B cell (primary cell): ENCODE data around the gene SUSD2. TPM values are rescaled to one million over a fixed set of nuclear protein-coding genes. Genes with fewer than 3 reads are reported as not detected.

ENCODE experiments used
- ATAC-seq: fragments of 200-7000 bp; cut with Tn5 transposase; one replicate; pipeline ENCODE4 v1.10.0; 2021; ENCODE audit warnings: low read depth, mild to moderate bottlenecking, moderate number of reproducible peaks, moderate library complexity
- CTCF ChIA-PET: fragments of 350-600 bp; sonication (Branson Sonifier 250); formaldehyde crosslinking; loops from one replicate; lab custom pipeline; 2021; ENCODE audit warnings: antibody characterized with exemption, inconsistent platforms; lab: Charles Lee
- POLR2A ChIA-PET: fragments of 350-600 bp; sonication (Branson Sonifier 250); formaldehyde crosslinking; loops from one replicate; lab custom pipeline; 2021; ENCODE audit warnings: antibody characterized with exemption; lab: Charles Lee
- DNase-seq: peaks from one replicate; pipeline ENCODE4 v3.0.0; 2013
- H2AFZ ChIP-seq: 2 replicates; pipeline ENCODE4 v1.6.1; 2012; ENCODE audit warnings: mild to moderate bottlenecking, low read depth, low read length; ENCODE audit not compliant: insufficient read depth, poor library complexity, severe bottlenecking
- H3K27ac ChIP-seq, 2 donors: 1 replicate in 1 of 2; 2 replicates in 1 of 2; pipeline ENCODE4 v1.5.1; 2012 to 2013; ENCODE audit warnings: low read length in 2 of 2, mild to moderate bottlenecking in 2 of 2, moderate library complexity in 1 of 2
- H3K27me3 ChIP-seq, 4 experiments: fragments of 200-600 bp in 1 of 4; sonication (generic) in 1 of 4; replicated peaks in 1 of 4; 1 replicate in 2 of 4; 2 replicates in 2 of 4; pipeline versions ENCODE4 v1.6.1 to v1.7.0; 2013 to 2016; ENCODE audit warnings: low read length in 3 of 4, mild to moderate bottlenecking in 2 of 4, mixed read lengths in 1 of 4, moderate library complexity in 1 of 4; ENCODE audit not compliant: insufficient read depth in 4 of 4, control insufficient read depth in 3 of 4; ENCODE audit errors: control extremely low read depth in 1 of 4
- H3K36me3 ChIP-seq, 2 experiments: replicated peaks in 1 of 2; 1 replicate in 1 of 2; 2 replicates in 1 of 2; pipeline versions ENCODE4 v1.6.1 to v1.7.1; 2013; ENCODE audit warnings: low read length in 1 of 2; ENCODE audit not compliant: insufficient read depth in 2 of 2, control insufficient read depth in 1 of 2; ENCODE audit errors: control extremely low read depth in 1 of 2, extremely low read depth in 1 of 2
- H3K4me1 ChIP-seq, 2 donors: fragments of 200-600 bp in 1 of 2; sonication (generic) in 1 of 2; 1 replicate in 1 of 2; 2 replicates in 1 of 2; pipeline versions ENCODE4 v1.5.1 to v1.6.1; 2013 to 2017; ENCODE audit warnings: low read length in 2 of 2; ENCODE audit not compliant: control insufficient read depth in 2 of 2, insufficient read depth in 2 of 2
- H3K4me2 ChIP-seq: replicated peaks from 2 replicates; pipeline ENCODE3; 2012; ENCODE audit warnings: mild to moderate bottlenecking, low read depth, low read length; ENCODE audit not compliant: poor library complexity, severe bottlenecking
- H3K4me3 ChIP-seq, 5 experiments: fragments of 200-600 bp in 1 of 5; sonication (generic) in 1 of 5; 1 replicate in 3 of 5; 2 replicates in 2 of 5; pipeline versions ENCODE4 v1.5.1 to v1.7.0; 2011 to 2016; ENCODE audit warnings: low read length in 4 of 5, mild to moderate bottlenecking in 4 of 5, low read depth in 2 of 5, control low read depth in 1 of 5, moderate library complexity in 1 of 5; ENCODE audit not compliant: insufficient read depth in 1 of 5; ENCODE audit errors: control extremely low read depth in 1 of 5, extremely low read depth in 1 of 5
- H3K79me2 ChIP-seq: fragments of 200-600 bp; sonication (generic); one replicate; pipeline ENCODE4 v1.6.0; 2016; ENCODE audit warnings: low read length; ENCODE audit not compliant: control insufficient read depth, insufficient read depth
- H3K9ac ChIP-seq: fragments of 200-600 bp; sonication (generic); 2 replicates; pipeline ENCODE4 v1.6.1; 2017; ENCODE audit warnings: mild to moderate bottlenecking, low read length, moderate library complexity
- H3K9me3 ChIP-seq, 3 donors: one replicate each; pipeline versions ENCODE4 v1.6.1 to v1.7.1; 2013; ENCODE audit warnings: low read length in 2 of 3; ENCODE audit not compliant: control insufficient read depth in 2 of 3, insufficient read depth in 1 of 3; ENCODE audit errors: control extremely low read depth in 1 of 3
- H4K20me1 ChIP-seq: 2 replicates; pipeline ENCODE4 v1.6.0; 2012; ENCODE audit warnings: mild to moderate bottlenecking, low read length; ENCODE audit not compliant: insufficient read depth, control insufficient read depth, poor library complexity, severe bottlenecking
- H3K27ac Mint-ChIP-seq: one replicate; pipeline ENCODE4 v1.8.0; 2021; ENCODE audit warnings: mixed read lengths
- H3K27me3 Mint-ChIP-seq: one replicate; pipeline ENCODE4 v1.8.0; 2021; ENCODE audit warnings: mixed read lengths
- H3K4me1 Mint-ChIP-seq: one replicate; pipeline ENCODE4 v1.8.0; 2021; ENCODE audit warnings: mixed read lengths
- H3K4me3 Mint-ChIP-seq: one replicate; pipeline ENCODE4 v1.8.0; 2021; ENCODE audit warnings: mixed read lengths
- H3K9me3 Mint-ChIP-seq: one replicate; pipeline ENCODE4 v1.8.0; 2022; ENCODE audit warnings: mixed read lengths; ENCODE audit not compliant: insufficient read depth
- EZH2 ChIP-seq: IDR thresholded peaks from 2 replicates; pipeline ENCODE4 v1.6.1; 2012; ENCODE audit warnings: borderline replicate concordance, low read depth, mild to moderate bottlenecking, moderate library complexity, low read length; ENCODE audit not compliant: insufficient read depth, poor library complexity, severe bottlenecking
- WGBS: methylation state at CpG from one replicate; pipeline ENCODE4 v1.1.5; 2013; ENCODE audit warnings: missing lambda C conversion rate; ENCODE audit not compliant: insufficient coverage; 5-methylcytosine and 5-hydroxymethylcytosine counted together
- intact Hi-C: fragments of 100-400 bp; cut with micrococcal nuclease; formaldehyde crosslinking; loops from one replicate; pipeline ENCODE4 v1.10.0; 2022
- polyA plus RNA-seq: library from polyadenylated mRNA; depleted of rRNA; stranded (reverse); fragments of >200 nt; gene quantifications from 2 replicates; pipeline ENCODE4 v1.2.3, GENCODE V29; 2012
- total RNA-seq, 2 donors: library from RNA; stranded (reverse); fragments of 120-200 nt in 1 of 2; gene quantifications; 1 replicate in 1 of 2; 2 replicates in 1 of 2; pipeline versions ENCODE4 v1.2.3 to v1.2.4, GENCODE V29; 2013 to 2022
- TF ChIP-seq, protein P1 (sequence below): fragments of 200-600 bp; IDR thresholded peaks from one replicate; pipeline ENCODE4 v1.8.0; 2022; ENCODE audit warnings: antibody characterized with exemption, mild to moderate bottlenecking

Gene SUSD2
- total and polyA plus RNA-seq, 2 donors (not counting 1 experiment from before 2014, with no cell fraction given), result 0.30 to 0.48 TPM

DNA sequence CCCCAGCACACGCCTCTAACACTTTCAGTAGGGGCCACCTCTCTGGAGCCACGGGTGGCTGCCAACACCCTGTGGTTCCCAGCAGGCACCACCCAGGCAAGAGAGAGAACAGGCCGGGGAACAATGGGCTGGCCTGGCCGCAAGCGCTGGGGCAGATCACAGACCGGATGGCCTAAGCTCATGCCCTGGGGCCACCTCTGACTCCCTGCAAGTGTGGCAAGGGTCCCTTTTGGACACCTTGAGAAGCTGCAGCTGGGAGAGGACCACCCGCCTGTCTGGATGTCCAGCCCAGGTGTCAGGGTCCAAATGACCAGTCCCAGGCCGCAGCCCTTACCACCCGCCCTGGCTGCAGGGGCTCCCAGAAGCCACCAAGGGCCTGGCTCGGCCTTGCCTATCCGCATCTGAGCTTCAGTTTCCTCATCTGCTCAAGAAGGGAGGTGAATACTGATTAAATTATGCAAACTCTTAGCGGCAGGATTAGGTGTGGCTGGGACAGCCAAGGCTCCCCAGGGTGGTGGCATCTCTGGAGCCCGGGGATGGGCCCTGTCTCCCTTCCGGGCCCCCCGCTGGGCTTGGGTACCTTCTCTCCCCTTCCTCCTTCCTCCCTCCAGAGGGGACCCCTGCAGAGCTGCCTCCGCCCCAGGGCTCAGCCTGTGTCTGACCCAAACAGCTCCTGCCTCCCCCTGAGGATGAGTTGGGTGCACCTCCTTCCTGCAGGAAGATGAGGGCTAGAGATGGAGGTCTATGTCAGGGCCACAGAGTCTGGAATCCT, 785 bp upstream of the SUSD2 start:
- no peak for ATAC-seq
- no peak for DNase-seq
- H3K36me3 ChIP-seq, result peaks cover 0 to 26% of the 10 kb centered on the region in 2 experiments

More for the DNA sequence above, 785 bp upstream of the SUSD2 start:
- Histone ChIP-seq H3K27me3 (no peaks in the 10 kb centered on the region), H3K9me3 (no peaks in the 10 kb centered on the region), H3K27ac (no peak overlapping the region), H3K79me2 (no peaks in the 10 kb centered on the region), H4K20me1 (peaks cover 3% of the 10 kb centered on the region), H2AFZ (no peak overlapping the region), H3K4me3 (no peak overlapping the region), H3K4me2 (no peak overlapping the region), H3K4me1 (peaks cover 4 to 7% of the 10 kb centered on the region in 2 donors), H3K9ac (no peak overlapping the region)
- POLR2A ChIA-PET, result no interaction called here
- TF ChIP-seq, protein P1, sequence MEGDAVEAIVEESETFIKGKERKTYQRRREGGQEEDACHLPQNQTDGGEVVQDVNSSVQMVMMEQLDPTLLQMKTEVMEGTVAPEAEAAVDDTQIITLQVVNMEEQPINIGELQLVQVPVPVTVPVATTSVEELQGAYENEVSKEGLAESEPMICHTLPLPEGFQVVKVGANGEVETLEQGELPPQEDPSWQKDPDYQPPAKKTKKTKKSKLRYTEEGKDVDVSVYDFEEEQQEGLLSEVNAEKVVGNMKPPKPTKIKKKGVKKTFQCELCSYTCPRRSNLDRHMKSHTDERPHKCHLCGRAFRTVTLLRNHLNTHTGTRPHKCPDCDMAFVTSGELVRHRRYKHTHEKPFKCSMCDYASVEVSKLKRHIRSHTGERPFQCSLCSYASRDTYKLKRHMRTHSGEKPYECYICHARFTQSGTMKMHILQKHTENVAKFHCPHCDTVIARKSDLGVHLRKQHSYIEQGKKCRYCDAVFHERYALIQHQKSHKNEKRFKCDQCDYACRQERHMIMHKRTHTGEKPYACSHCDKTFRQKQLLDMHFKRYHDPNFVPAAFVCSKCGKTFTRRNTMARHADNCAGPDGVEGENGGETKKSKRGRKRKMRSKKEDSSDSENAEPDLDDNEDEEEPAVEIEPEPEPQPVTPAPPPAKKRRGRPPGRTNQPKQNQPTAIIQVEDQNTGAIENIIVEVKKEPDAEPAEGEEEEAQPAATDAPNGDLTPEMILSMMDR, result no peak
- TF ChIP-seq EZH2, result no peak
- H3K4me3 Mint-ChIP-seq, result no peak overlapping the region
- no peaks in the 10 kb centered on the region for H3K27me3 Mint-ChIP-seq
- 83% methylated on average over 16 of the region's 16 CpGs for WGBS
- H3K9me3 Mint-ChIP-seq, result no peaks in the 10 kb centered on the region
- no peak overlapping the region for H3K27ac Mint-ChIP-seq
- H3K4me1 Mint-ChIP-seq, result peaks cover 6% of the 10 kb centered on the region
- intact Hi-C loops, result loop anchor here (10.0 kb wide), 1 partner anchor 64 kb away; the partner anchor contains the start of gene GGT5
- CTCF ChIA-PET, result interaction anchor here (1.0 to 1.3 kb wide), 2 partner anchors 23 to 92 kb away, joined by 3 to 4 read pairs; no protein-coding TSS in a partner anchor
